Measurements from ENCODE around the gene TUBGCP6. TPM values are rescaled to one million over a fixed set of nuclear protein-coding genes. Genes with fewer than 3 reads are reported as not detected.

The TUBGCP6 gene
- total RNA-seq, 2 experiments from 2014 or later, result 44.5 to 47.8 TPM

- Mint-ChIP-seq H3K27ac (no peak overlapping the region), H3K9me3 (no peaks in the 10 kb centered on the region), H3K4me1 (ENCODE audit: low read depth) (peaks cover 13% of the 10 kb centered on the region), H3K27me3 (ENCODE audit: low read depth) (no peaks in the 10 kb centered on the region), H3K4me3 (peak overlapping the region; percentile 34), H3K36me3 (ENCODE audit: low read depth) (no peaks in the 10 kb centered on the region)
- intact Hi-C loops (cut with micrococcal nuclease), result no loop called here
- CTCF ChIA-PET, result no interaction called here
- DNase-seq, result no peak
These were observed 23.9 kb upstream of the TUBGCP6 start for GRCh38 chr22:50268655-50269113.

GRCh38 chr22:50267591-50268390 is 23.0 kb upstream of the TUBGCP6 start:
- no peaks in the 10 kb centered on the region for H3K36me3 Mint-ChIP-seq (ENCODE audit: low read depth)
- H3K4me3 Mint-ChIP-seq, result no peak overlapping the region
- CTCF ChIA-PET, result interaction anchor here (1.1 to 1.2 kb wide), 2 partner anchors 8 to 9 kb away, joined by 3 to 4 read pairs; no protein-coding TSS in a partner anchor
- H3K4me1 Mint-ChIP-seq (ENCODE audit: low read depth), result peaks cover 13% of the 10 kb centered on the region
- H3K27me3 Mint-ChIP-seq (ENCODE audit: low read depth), result peaks cover 2% of the 10 kb centered on the region
- H3K27ac Mint-ChIP-seq, result no peak overlapping the region
- DNase-seq, result peak; percentile 48
- intact Hi-C loops (cut with micrococcal nuclease), result no loop called here
- no peaks in the 10 kb centered on the region for H3K9me3 Mint-ChIP-seq

GRCh38 chr22:50266994-50267393 is 22.2 kb upstream of the TUBGCP6 start:
- Mint-ChIP-seq H3K9me3 (no peaks in the 10 kb centered on the region), H3K27me3 (ENCODE audit: low read depth) (peaks cover 10% of the 10 kb centered on the region), H3K4me1 (ENCODE audit: low read depth) (peaks cover 18% of the 10 kb centered on the region), H3K36me3 (ENCODE audit: low read depth) (no peaks in the 10 kb centered on the region), H3K4me3 (no peak overlapping the region), H3K27ac (no peak overlapping the region)
- CTCF ChIA-PET, result interaction anchor here (1.1 to 1.2 kb wide), 2 partner anchors 9 to 10 kb away, joined by 3 to 4 read pairs; no protein-coding TSS in a partner anchor
- intact Hi-C loops (cut with micrococcal nuclease), result no loop called here
- no peak for DNase-seq

GRCh38 chr22:50264946-50265669 is 20.3 kb upstream of the TUBGCP6 start:
- CTCF ChIA-PET, result interaction anchor here (1.1 kb wide), 1 partner anchor 12 kb away, joined by 4 read pairs; no protein-coding TSS in a partner anchor
- Mint-ChIP-seq H3K36me3 (ENCODE audit: low read depth) (no peaks in the 10 kb centered on the region), H3K27ac (no peak overlapping the region), H3K27me3 (ENCODE audit: low read depth) (peaks cover 16% of the 10 kb centered on the region), H3K9me3 (no peaks in the 10 kb centered on the region), H3K4me3 (no peak overlapping the region), H3K4me1 (ENCODE audit: low read depth) (peaks cover 17% of the 10 kb centered on the region)
- intact Hi-C loops (cut with micrococcal nuclease), result no loop called here
- no peak for DNase-seq

- CTCF ChIA-PET, result interaction anchor here (1.1 kb wide), 1 partner anchor 11 kb away, joined by 4 read pairs; no protein-coding TSS in a partner anchor
- no peak for DNase-seq
- Mint-ChIP-seq H3K27ac (no peak overlapping the region), H3K27me3 (ENCODE audit: low read depth) (peaks cover 19% of the 10 kb centered on the region), H3K4me1 (ENCODE audit: low read depth) (peaks cover 13% of the 10 kb centered on the region), H3K4me3 (no peak overlapping the region), H3K36me3 (ENCODE audit: low read depth) (no peaks in the 10 kb centered on the region), H3K9me3 (no peaks in the 10 kb centered on the region)
- intact Hi-C loops (cut with micrococcal nuclease), result no loop called here
These were observed 19.4 kb upstream of the TUBGCP6 start for GRCh38 chr22:50264104-50264745.

GRCh38 chr22:50262973-50263617 is 18.3 kb upstream of the TUBGCP6 start:
- intact Hi-C loops (cut with micrococcal nuclease), result no loop called here
- no peak for DNase-seq
- peaks cover 26% of the 10 kb centered on the region for H3K27me3 Mint-ChIP-seq (ENCODE audit: low read depth)
- H3K27ac Mint-ChIP-seq, result no peak overlapping the region
- peaks cover 7% of the 10 kb centered on the region for H3K4me1 Mint-ChIP-seq (ENCODE audit: low read depth)
- CTCF ChIA-PET, result interaction anchor here (1.4 to 1.6 kb wide), 2 partner anchors 10 to 21 kb away, joined by 3 to 8 read pairs; no protein-coding TSS in a partner anchor
- no peak overlapping the region for H3K4me3 Mint-ChIP-seq
- no peaks in the 10 kb centered on the region for H3K36me3 Mint-ChIP-seq (ENCODE audit: low read depth)
- H3K9me3 Mint-ChIP-seq, result no peaks in the 10 kb centered on the region

GRCh38 chr22:50262460-50262911 is 17.7 kb upstream of the TUBGCP6 start:
- H3K4me1 Mint-ChIP-seq (ENCODE audit: low read depth), result peaks cover 6% of the 10 kb centered on the region
- intact Hi-C loops (cut with micrococcal nuclease), result no loop called here
- CTCF ChIA-PET, result interaction anchor here (0.5 to 1.9 kb wide), 4 partner anchors 10 to 86 kb away, joined by 3 to 9 read pairs (median 6); partner anchors contain the start of gene HDAC10
- no peaks in the 10 kb centered on the region for H3K9me3 Mint-ChIP-seq
- peak overlapping the region; percentile 62 for H3K4me3 Mint-ChIP-seq
- no peak overlapping the region for H3K27ac Mint-ChIP-seq
- H3K27me3 Mint-ChIP-seq (ENCODE audit: low read depth), result peaks cover 26% of the 10 kb centered on the region
- DNase-seq, result peak; percentile 36
- no peaks in the 10 kb centered on the region for H3K36me3 Mint-ChIP-seq (ENCODE audit: low read depth)

- Mint-ChIP-seq H3K9me3 (no peaks in the 10 kb centered on the region), H3K27ac (no peak within 1 kb of the TSS), H3K4me3 (peak within 1 kb of the TSS; percentile 62), H3K36me3 (ENCODE audit: low read depth) (no peaks in the 10 kb centered on the region), H3K4me1 (ENCODE audit: low read depth) (peaks cover 6% of the 10 kb centered on the region), H3K27me3 (ENCODE audit: low read depth) (peaks cover 26% of the 10 kb centered on the region)
- DNase-seq, result no peak
- intact Hi-C loops (cut with micrococcal nuclease), result no loop called here
- CTCF ChIA-PET, result interaction anchor here (0.5 to 1.9 kb wide), 5 partner anchors 9 to 87 kb away, joined by 3 to 9 read pairs (median 4); partner anchors contain the start of gene HDAC10
These were observed 17.0 kb upstream of the TUBGCP6 start, which contains the start of gene MAPK12 for GRCh38 chr22:50261615-50262459. Gene MAPK12 (minus strand): TSS chr22:50261683. CDS start chr22:50261509, 174 bp downstream.

GRCh38 chr22:50260801-50261614 is 16.2 kb upstream of the TUBGCP6 start:
- Mint-ChIP-seq H3K4me3 (peak overlapping the region; percentile 50), H3K27me3 (ENCODE audit: low read depth) (peaks cover 26% of the 10 kb centered on the region), H3K27ac (no peak overlapping the region), H3K4me1 (ENCODE audit: low read depth) (peaks cover 6% of the 10 kb centered on the region), H3K9me3 (no peaks in the 10 kb centered on the region), H3K36me3 (ENCODE audit: low read depth) (no peaks in the 10 kb centered on the region)
- CTCF ChIA-PET, result interaction anchor here (1.1 to 1.9 kb wide), 2 partner anchors 9 to 10 kb away, joined by 4 to 9 read pairs; partner anchors contain the start of gene HDAC10
- no peak for DNase-seq
- intact Hi-C loops (cut with micrococcal nuclease), result no loop called here

- Mint-ChIP-seq H3K4me1 (ENCODE audit: low read depth) (peaks cover 6% of the 10 kb centered on the region), H3K9me3 (no peaks in the 10 kb centered on the region), H3K27me3 (ENCODE audit: low read depth) (peaks cover 26% of the 10 kb centered on the region), H3K36me3 (ENCODE audit: low read depth) (no peaks in the 10 kb centered on the region), H3K27ac (no peak overlapping the region), H3K4me3 (peak overlapping the region; percentile 50)
- intact Hi-C loops (cut with micrococcal nuclease), result no loop called here
- CTCF ChIA-PET, result interaction anchor here (1.1 to 1.9 kb wide), 2 partner anchors 8 to 9 kb away, joined by 4 to 9 read pairs; partner anchors contain the start of gene HDAC10
- DNase-seq, result no peak
These were observed 15.6 kb upstream of the TUBGCP6 start for GRCh38 chr22:50260434-50260800.
